HFF-Myc (cell line): ENCODE results near the gene YIPF3.

Experiments used
- DNase-seq: peaks from one replicate; pipeline ENCODE4 v3.0.0-alpha.2; 2011; ENCODE audit warnings: low read depth; ENCODE audit errors: extremely low read depth
- H3K4me3 ChIP-seq: replicated peaks from 2 replicates; pipeline ENCODE4 v1.5.1; 2011; ENCODE audit warnings: low read depth, mild to moderate bottlenecking, control low read depth, low read length
- CTCF ChIP-seq: IDR thresholded peaks from 2 replicates; pipeline ENCODE4 v1.5.1; 2012; ENCODE audit warnings: mild to moderate bottlenecking, low read depth, low read length, control low read depth; ENCODE audit errors: missing control alignments

The YIPF3 gene

GRCh38 chr6:43517505-43518357 is 1.0 kb upstream of the YIPF3 start:
- H3K4me3 ChIP-seq: peak overlapping the region; percentile 99
- no peak for DNase-seq
- TF ChIP-seq CTCF: no peak

GRCh38 chr6:43516367-43516696 is 394 bp downstream of the YIPF3 start:
- DNase-seq: no peak

GRCh38 chr6:43515808-43516207 is 918 bp downstream of the YIPF3 start:
- no peak for TF ChIP-seq CTCF
- peak overlapping the region; percentile 99 for H3K4me3 ChIP-seq
- no peak for DNase-seq

More at GRCh38 chr6:43516367-43516696, 394 bp downstream of the YIPF3 start:
- H3K4me3 ChIP-seq: peak overlapping the region; percentile 99
- TF ChIP-seq CTCF: no peak

- H3K4me3 ChIP-seq: no peak overlapping the region
- DNase-seq: no peak
- no peak for TF ChIP-seq CTCF
These were observed 4.8 kb downstream of the YIPF3 start for GRCh38 chr6:43511824-43512415.

GRCh38 chr6:43510827-43511163 is 5.9 kb downstream of the YIPF3 start:
- TF ChIP-seq CTCF: no peak
- H3K4me3 ChIP-seq: peak overlapping the region; percentile 45
- no peak for DNase-seq

GRCh38 chr6:43509984-43510826 is 6.5 kb downstream of the YIPF3 start, which contains the start of gene LRRC73:
TSS of gene LRRC73 (minus strand) at chr6:43510346. CDS start at chr6:43509785, 561 bp downstream.
- TF ChIP-seq CTCF: no peak
- H3K4me3 ChIP-seq: peak within 1 kb of the TSS; percentile 45
- no peak for DNase-seq
